ENCODE data around the gene TPRG1L.

Gene TPRG1L

GRCh38 chr1:3642919-3643675, 18.3 kb downstream of the TPRG1L start:
- in situ Hi-C loops (cut with MboI; ENCODE audit: low sequenced_read_pairs): no loop called here

GRCh38 chr1:3644273-3644672, 19.5 kb downstream of the TPRG1L start:
- in situ Hi-C loops (cut with MboI; ENCODE audit: low sequenced_read_pairs): no loop called here

- in situ Hi-C loops (cut with MboI; ENCODE audit: low sequenced_read_pairs): no loop called here
Measured at GRCh38 chr1:3645247-3645646, 20.4 kb downstream of the TPRG1L start.

- in situ Hi-C loops (cut with MboI; ENCODE audit: low sequenced_read_pairs): no loop called here
Measured at GRCh38 chr1:3645666-3646355, 21.0 kb downstream of the TPRG1L start.

- in situ Hi-C loops (cut with MboI; ENCODE audit: low sequenced_read_pairs): no loop called here
Measured at GRCh38 chr1:3646596-3646995, 21.8 kb downstream of the TPRG1L start.

- in situ Hi-C loops (cut with MboI; ENCODE audit: low sequenced_read_pairs): no loop called here
Measured at GRCh38 chr1:3649342-3650247, 24.8 kb downstream of the TPRG1L start, which contains the start of gene WRAP73. Gene WRAP73 (minus strand): TSS chr1:3650103. CDS start chr1:3649999, 104 bp downstream.

- in situ Hi-C loops (cut with MboI; ENCODE audit: low sequenced_read_pairs): no loop called here
Measured at GRCh38 chr1:3650248-3651025, 25.6 kb downstream of the TPRG1L start.

GRCh38 chr1:3651026-3651929, 26.5 kb downstream of the TPRG1L start:
- in situ Hi-C loops (cut with MboI; ENCODE audit: low sequenced_read_pairs): no loop called here

- in situ Hi-C loops (cut with MboI; ENCODE audit: low sequenced_read_pairs): no loop called here
Measured at GRCh38 chr1:3651930-3652547, 27.2 kb downstream of the TPRG1L start, which contains the start of gene TP73. Gene TP73 (plus strand): TSS chr1:3652516. CDS start chr1:3682366, 29,850 bp downstream.

- in situ Hi-C loops (cut with MboI; ENCODE audit: low sequenced_read_pairs): no loop called here
Measured at GRCh38 chr1:3652548-3653285, 27.9 kb downstream of the TPRG1L start.

- in situ Hi-C loops (cut with MboI; ENCODE audit: low sequenced_read_pairs): no loop called here
Measured at GRCh38 chr1:3653286-3653618, 28.4 kb downstream of the TPRG1L start.

- in situ Hi-C loops (cut with MboI; ENCODE audit: low sequenced_read_pairs): no loop called here
Measured at GRCh38 chr1:3654549-3655281, 29.9 kb downstream of the TPRG1L start.

GRCh38 chr1:3656450-3657095, 31.8 kb downstream of the TPRG1L start:
- in situ Hi-C loops (cut with MboI; ENCODE audit: low sequenced_read_pairs): no loop called here

- in situ Hi-C loops (cut with MboI; ENCODE audit: low sequenced_read_pairs): no loop called here
Measured at GRCh38 chr1:3657096-3657475, 32.3 kb downstream of the TPRG1L start.

- in situ Hi-C loops (cut with MboI; ENCODE audit: low sequenced_read_pairs): no loop called here
Measured at GRCh38 chr1:3657578-3658230, 32.9 kb downstream of the TPRG1L start.

- in situ Hi-C loops (cut with MboI; ENCODE audit: low sequenced_read_pairs): no loop called here
Measured at GRCh38 chr1:3658231-3658615, 33.4 kb downstream of the TPRG1L start.

- in situ Hi-C loops (cut with MboI; ENCODE audit: low sequenced_read_pairs): no loop called here
Measured at GRCh38 chr1:3659093-3659492, 34.3 kb downstream of the TPRG1L start.
